PC-3 (cell line): Measurements from ENCODE around the gene ATF5. TPM values are rescaled to one million over a fixed set of nuclear protein-coding genes. Genes with fewer than 3 reads are reported as not detected.

Experiments
- ATAC-seq: fragments of 200-7000 bp; cut with Tn5 transposase; 2 replicates; pipeline ENCODE4 v1.9.1; 2020; ENCODE audit warnings: mild to moderate bottlenecking, moderate library complexity
- BruUV-seq: library from RNA; stranded (reverse); fragments of 400-500 nt; replicated peaks from 2 replicates; lab custom pipeline; 2021; lab: Mats Ljungman, UMichigan
- CTCF ChIA-PET: fragments of 300-600 bp; sonication (Branson Sonifier 250); formaldehyde crosslinking; loops from one replicate; lab custom pipeline; 2022; ENCODE audit warnings: antibody characterized with exemption; lab: Charles Lee
- POLR2A ChIA-PET: fragments of 300-600 bp; sonication (Branson Sonifier 250); formaldehyde crosslinking; loops from one replicate; lab custom pipeline; 2022; ENCODE audit warnings: antibody characterized with exemption; ENCODE audit not compliant: unreplicated experiment; lab: Charles Lee
- DNase-seq: peaks from one replicate; pipeline ENCODE4 v3.0.0-alpha.2; 2015
- H2AFZ ChIP-seq: fragments of 300-600 bp; sonication (generic); 2 replicates; pipeline ENCODE4 v1.6.0; 2016; ENCODE audit warnings: antibody characterized with exemption, low read length
- H3F3A ChIP-seq: fragments of 300-600 bp; sonication (generic); one replicate; pipeline ENCODE4 v1.6.0; 2017; ENCODE audit warnings: antibody characterized with exemption, low read length, control low read depth, mild to moderate bottlenecking; ENCODE audit not compliant: unreplicated experiment
- H3K27ac ChIP-seq: fragments of 300-600 bp; sonication (generic); 2 replicates; pipeline ENCODE4 v1.5.1; 2016; ENCODE audit warnings: mild to moderate bottlenecking, low read length
- H3K27me3 ChIP-seq: fragments of 300-600 bp; sonication (generic); 2 replicates; pipeline ENCODE4 v1.6.1; 2016; ENCODE audit warnings: low read length, mixed read lengths
- H3K36me3 ChIP-seq: fragments of 300-600 bp; sonication (generic); 2 replicates; pipeline ENCODE4 v1.6.1; 2016; ENCODE audit warnings: low read depth, mixed run types, low read length, mixed read lengths
- H3K4me1 ChIP-seq: fragments of 300-600 bp; sonication (generic); 2 replicates; pipeline ENCODE4 v1.5.1; 2016; ENCODE audit warnings: low read length; ENCODE audit not compliant: insufficient read depth
- H3K4me2 ChIP-seq: fragments of 300-600 bp; sonication (generic); 2 replicates; pipeline ENCODE4 v1.6.0; 2016; ENCODE audit warnings: low read length
- H3K4me3 ChIP-seq: fragments of 300-600 bp; sonication (generic); 2 replicates; pipeline ENCODE4 v1.5.1; 2016; ENCODE audit warnings: mild to moderate bottlenecking, low read length, mixed read lengths
- H3K79me2 ChIP-seq: fragments of 300-600 bp; sonication (generic); 2 replicates; pipeline ENCODE4 v1.6.1; 2017; ENCODE audit warnings: low read length, mixed read lengths
- H3K9ac ChIP-seq: fragments of 300-600 bp; sonication (generic); 2 replicates; pipeline ENCODE4 v1.6.0; 2016; ENCODE audit warnings: mild to moderate bottlenecking, low read length
- H3K9me2 ChIP-seq: fragments of 300-600 bp; sonication (generic); replicated peaks from 2 replicates; pipeline ENCODE4 v1.6.1; 2016; ENCODE audit warnings: mixed run types, low read length, mixed read lengths
- H3K9me3 ChIP-seq: fragments of 300-600 bp; sonication (generic); 2 replicates; pipeline ENCODE4 v1.6.1; 2016; ENCODE audit warnings: low read length, mixed read lengths
- H4K20me1 ChIP-seq: fragments of 300-600 bp; sonication (generic); 2 replicates; pipeline ENCODE4 v1.6.1; 2016; ENCODE audit warnings: low read length, mixed read lengths
- CTCF ChIP-seq: fragments of 300-600 bp; sonication (generic); conservative IDR thresholded peaks from 2 replicates; pipeline ENCODE4 v1.5.1; 2017; ENCODE audit warnings: antibody characterized with exemption, low read depth, mild to moderate bottlenecking, low read length
- EZH2 ChIP-seq: fragments of 300-600 bp; sonication (generic); IDR thresholded peaks from one replicate; pipeline ENCODE4 v1.6.1; 2017; ENCODE audit warnings: antibody characterized with exemption, mild to moderate bottlenecking, low read length; ENCODE audit not compliant: unreplicated experiment
- EZH2phosphoT487 ChIP-seq: fragments of 300-600 bp; sonication (generic); IDR thresholded peaks from 2 replicates; pipeline ENCODE4 v1.6.1; 2018; ENCODE audit warnings: mild to moderate bottlenecking, antibody characterized with exemption, low read length, borderline replicate concordance
- intact Hi-C: fragments of 100-400 bp; cut with micrococcal nuclease; formaldehyde crosslinking; loops from 2 replicates; pipeline ENCODE4 v1.9.0; 2023
- total RNA-seq: library from RNA; depleted of rRNA; stranded (reverse); fragments of >200 nt; gene quantifications from 2 replicates; pipeline ENCODE4 v1.2.3, GENCODE V29; 2014

ATF5 gene
- total RNA-seq, 1 experiment from 2014 or later: 50.7 TPM

- intact Hi-C loops: no loop called here
- Histone ChIP-seq H3K36me3 (no peaks in the 10 kb centered on the region), H3K27ac (no peak overlapping the region), H3K4me3 (no peak overlapping the region), H3K4me1 (no peaks in the 10 kb centered on the region), H3K4me2 (no peak overlapping the region), H3K79me2 (no peaks in the 10 kb centered on the region), H4K20me1 (no peaks in the 10 kb centered on the region), H3F3A (no peaks in the 10 kb centered on the region), H3K27me3 (peaks cover 20% of the 10 kb centered on the region; the same call in 1 of the 2 replicates), H3K9ac (no peak overlapping the region), H3K9me3 (no peaks in the 10 kb centered on the region), H2AFZ (no peak overlapping the region), H3K9me2 (no peaks in the 10 kb centered on the region)
- ChIA-PET CTCF (no interaction called here), POLR2A (no interaction called here)
- BruUV-seq: no TSS peak
- TF ChIP-seq EZH2 (no peak), EZH2phosphoT487 (no peak), CTCF (no peak)
- ATAC-seq: no peak
- no peak for DNase-seq
Observed at GRCh38 chr19:49952906-49953305, 23.9 kb downstream of the ATF5 start.

DNA sequence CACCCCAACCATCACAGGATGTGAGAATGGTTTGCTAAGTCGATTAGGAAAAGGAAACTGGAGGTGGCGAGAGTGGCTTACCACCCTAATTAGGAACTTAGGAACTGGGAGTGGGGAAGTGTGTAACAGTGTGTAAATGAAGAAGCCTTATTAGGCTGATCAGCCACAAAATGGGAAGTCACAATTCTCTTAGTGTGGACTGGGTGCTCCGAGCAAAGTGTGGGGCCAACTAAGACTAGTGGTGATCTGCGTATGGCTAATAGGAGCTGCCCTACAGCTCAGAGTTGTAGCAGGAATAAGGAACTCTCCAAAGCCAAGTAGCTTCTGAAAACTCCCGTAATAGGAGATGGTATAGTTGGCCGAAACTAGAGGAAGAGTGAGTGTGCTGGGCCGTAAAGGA is 24.4 kb downstream of the ATF5 start:
- no peaks in the 10 kb centered on the region for H3F3A ChIP-seq
- ChIA-PET POLR2A (no interaction called here), CTCF (no interaction called here)
- H3K36me3 ChIP-seq: no peaks in the 10 kb centered on the region
- H3K9me3 ChIP-seq: no peaks in the 10 kb centered on the region
- no peaks in the 10 kb centered on the region for H4K20me1 ChIP-seq
- no peak overlapping the region for H3K4me3 ChIP-seq
- intact Hi-C loops: no loop called here
- H3K4me2 ChIP-seq: no peak overlapping the region
- no peak for ATAC-seq
- peaks cover 20% of the 10 kb centered on the region; the same call in 1 of the 2 replicates for H3K27me3 ChIP-seq
- no peak for DNase-seq
- TF ChIP-seq EZH2phosphoT487: no peak
- no peak for TF ChIP-seq CTCF
- no peak for TF ChIP-seq EZH2
- no peaks in the 10 kb centered on the region for H3K4me1 ChIP-seq
- no peak overlapping the region for H3K27ac ChIP-seq
- BruUV-seq: no TSS peak
- H3K79me2 ChIP-seq: no peaks in the 10 kb centered on the region
- H3K9ac ChIP-seq: no peak overlapping the region
- H3K9me2 ChIP-seq: no peaks in the 10 kb centered on the region
- no peak overlapping the region for H2AFZ ChIP-seq

GRCh38 chr19:49954092-49954829 is 25.3 kb downstream of the ATF5 start:
- ChIA-PET CTCF (no interaction called here), POLR2A (no interaction called here)
- TF ChIP-seq CTCF (no peak), EZH2phosphoT487 (no peak), EZH2 (no peak)
- Histone ChIP-seq H3K4me2 (no peak overlapping the region), H3K9ac (no peak overlapping the region), H3K4me1 (no peaks in the 10 kb centered on the region), H3K4me3 (no peak overlapping the region), H2AFZ (no peak overlapping the region), H3K36me3 (no peaks in the 10 kb centered on the region), H3F3A (no peaks in the 10 kb centered on the region), H3K9me3 (no peaks in the 10 kb centered on the region), H3K27ac (no peak overlapping the region), H3K9me2 (no peaks in the 10 kb centered on the region), H4K20me1 (no peaks in the 10 kb centered on the region), H3K27me3 (peaks cover 20% of the 10 kb centered on the region; the same call in 1 of the 2 replicates), H3K79me2 (no peaks in the 10 kb centered on the region)
- ATAC-seq: no peak
- BruUV-seq: no TSS peak
- intact Hi-C loops: no loop called here
- no peak for DNase-seq
